Loucy (cell line): Measurements from ENCODE around the gene SPATA7.

Experiments used
- EZH2phosphoT487 ChIP-seq: fragments of 200-600 bp; IDR thresholded peaks from 2 replicates; pipeline ENCODE4 v1.6.1; 2018; ENCODE audit warnings: antibody characterized with exemption, mild to moderate bottlenecking, moderate library complexity, borderline replicate concordance
- TF ChIP-seq, protein P1 (sequence below): fragments of 200-600 bp; sonication (generic); conservative IDR thresholded peaks from 2 replicates; pipeline ENCODE4 v1.5.1; 2014; ENCODE audit warnings: mild to moderate bottlenecking, antibody characterized with exemption, low read length

GRCh38 chr14:88388741-88389282 lies 3.4 kb downstream of the SPATA7 start:
- TF ChIP-seq, protein P1, sequence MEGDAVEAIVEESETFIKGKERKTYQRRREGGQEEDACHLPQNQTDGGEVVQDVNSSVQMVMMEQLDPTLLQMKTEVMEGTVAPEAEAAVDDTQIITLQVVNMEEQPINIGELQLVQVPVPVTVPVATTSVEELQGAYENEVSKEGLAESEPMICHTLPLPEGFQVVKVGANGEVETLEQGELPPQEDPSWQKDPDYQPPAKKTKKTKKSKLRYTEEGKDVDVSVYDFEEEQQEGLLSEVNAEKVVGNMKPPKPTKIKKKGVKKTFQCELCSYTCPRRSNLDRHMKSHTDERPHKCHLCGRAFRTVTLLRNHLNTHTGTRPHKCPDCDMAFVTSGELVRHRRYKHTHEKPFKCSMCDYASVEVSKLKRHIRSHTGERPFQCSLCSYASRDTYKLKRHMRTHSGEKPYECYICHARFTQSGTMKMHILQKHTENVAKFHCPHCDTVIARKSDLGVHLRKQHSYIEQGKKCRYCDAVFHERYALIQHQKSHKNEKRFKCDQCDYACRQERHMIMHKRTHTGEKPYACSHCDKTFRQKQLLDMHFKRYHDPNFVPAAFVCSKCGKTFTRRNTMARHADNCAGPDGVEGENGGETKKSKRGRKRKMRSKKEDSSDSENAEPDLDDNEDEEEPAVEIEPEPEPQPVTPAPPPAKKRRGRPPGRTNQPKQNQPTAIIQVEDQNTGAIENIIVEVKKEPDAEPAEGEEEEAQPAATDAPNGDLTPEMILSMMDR = no peak
- no peak for TF ChIP-seq EZH2phosphoT487
